GM12874 (cell line): Measurements from ENCODE around the gene TAF3.

Experiments used
- CTCF ChIP-seq: IDR thresholded peaks from 2 replicates; pipeline ENCODE4 v1.5.1; 2011; ENCODE audit warnings: low read depth, mild to moderate bottlenecking, control low read depth, low read length, moderate library complexity; ENCODE audit not compliant: insufficient read depth

Gene TAF3

GRCh38 chr10:8057636-8058273 is 239.4 kb downstream of the TAF3 start:
- no peak for TF ChIP-seq CTCF

- no peak for TF ChIP-seq CTCF
Observed at GRCh38 chr10:8058274-8059111, 240.2 kb downstream of the TAF3 start.

- no peak for TF ChIP-seq CTCF
Observed at GRCh38 chr10:8059191-8059936, 241.1 kb downstream of the TAF3 start.

GRCh38 chr10:8060010-8060703 is 241.9 kb downstream of the TAF3 start:
- TF ChIP-seq CTCF = no peak

GRCh38 chr10:8060704-8061121 is 242.4 kb downstream of the TAF3 start:
- TF ChIP-seq CTCF = no peak

- TF ChIP-seq CTCF = no peak
Observed at GRCh38 chr10:8061274-8062211, 243.2 kb downstream of the TAF3 start.
